ENCODE measurements around the gene MESD.

Gene MESD

GRCh38 chr15:80991421-80991820, 1.8 kb upstream of the MESD start:
- DNase-seq (ENCODE audit: low read depth in 2 of 2): no peak

GRCh38 chr15:80990955-80991354, 1.3 kb upstream of the MESD start:
- DNase-seq (ENCODE audit: low read depth in 2 of 2): no peak

- no peak for DNase-seq (ENCODE audit: low read depth in 2 of 2)
Measured at GRCh38 chr15:80989081-80989517, 520 bp downstream of the MESD start.

DNA sequence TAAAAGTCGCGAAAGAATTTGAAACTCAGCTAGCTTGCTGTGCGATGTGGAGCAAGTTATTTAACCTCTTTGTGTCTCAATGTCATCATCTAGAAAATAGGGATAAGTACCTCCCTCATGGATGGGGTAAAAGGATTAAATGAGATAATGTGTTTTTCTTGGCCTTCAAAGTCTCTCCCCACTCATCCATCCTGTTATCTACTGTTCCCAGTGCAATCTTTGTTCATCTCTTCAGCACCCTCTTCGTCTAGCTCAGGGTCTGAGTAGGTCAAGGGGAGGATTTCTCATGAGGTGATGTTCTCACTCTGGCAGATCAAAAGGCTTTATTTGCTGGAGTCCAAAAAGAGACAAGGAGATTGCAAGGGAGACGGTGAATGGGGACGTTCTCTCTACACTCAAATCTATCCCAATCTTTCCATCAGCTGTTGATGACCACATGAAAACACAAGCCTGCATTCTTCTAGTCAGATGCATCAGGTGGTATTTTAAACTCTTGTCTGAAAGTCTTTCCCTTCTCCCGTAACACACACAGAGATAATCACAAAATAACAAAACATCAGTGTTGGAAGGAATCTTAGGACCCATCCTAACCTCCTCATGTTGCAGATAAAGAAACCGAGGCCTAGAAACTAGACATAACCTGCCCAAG, 1.3 kb downstream of the MESD start:
- no peak for DNase-seq (ENCODE audit: low read depth in 2 of 2)

GRCh38 chr15:80986487-80986886, 3.1 kb downstream of the MESD start:
- DNase-seq (ENCODE audit: low read depth in 2 of 2): no peak

GRCh38 chr15:80985981-80986380, 3.6 kb downstream of the MESD start:
- no peak for DNase-seq (ENCODE audit: low read depth in 2 of 2)

- DNase-seq (ENCODE audit: low read depth in 2 of 2): no peak
Measured at GRCh38 chr15:80984856-80985255, 4.8 kb downstream of the MESD start.

GRCh38 chr15:80982839-80983238, 6.8 kb downstream of the MESD start:
- DNase-seq (ENCODE audit: low read depth in 2 of 2): no peak

- no peak for DNase-seq (ENCODE audit: low read depth in 2 of 2)
Measured at GRCh38 chr15:80982205-80982604, 7.4 kb downstream of the MESD start.

- DNase-seq (ENCODE audit: low read depth in 2 of 2): no peak
Measured at GRCh38 chr15:80979538-80980200, 9.9 kb downstream of the MESD start.

- DNase-seq (ENCODE audit: low read depth in 2 of 2): no peak
Measured at GRCh38 chr15:80978685-80979329, 10.8 kb downstream of the MESD start.

DNA sequence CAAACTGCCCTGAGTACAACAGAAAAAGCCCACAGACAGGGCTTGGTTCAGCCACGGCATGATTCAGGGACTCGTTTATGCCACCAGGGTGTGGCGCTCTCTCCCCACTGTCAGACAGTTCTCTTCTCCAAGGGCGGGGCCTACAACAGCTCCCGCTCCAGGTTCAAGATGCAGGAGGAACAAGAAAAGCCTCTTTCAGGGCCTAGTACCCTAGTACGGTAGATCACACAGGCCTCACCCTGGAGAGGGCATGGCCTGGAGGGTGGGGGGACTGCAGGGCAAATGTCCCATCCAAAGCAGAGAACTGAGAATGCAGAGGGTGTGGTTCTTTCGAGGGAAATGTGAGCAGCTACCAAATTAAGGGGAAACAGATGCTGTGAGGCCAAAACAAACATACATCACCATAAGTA, 12.0 kb downstream of the MESD start:
- DNase-seq (ENCODE audit: low read depth in 2 of 2): no peak

DNA sequence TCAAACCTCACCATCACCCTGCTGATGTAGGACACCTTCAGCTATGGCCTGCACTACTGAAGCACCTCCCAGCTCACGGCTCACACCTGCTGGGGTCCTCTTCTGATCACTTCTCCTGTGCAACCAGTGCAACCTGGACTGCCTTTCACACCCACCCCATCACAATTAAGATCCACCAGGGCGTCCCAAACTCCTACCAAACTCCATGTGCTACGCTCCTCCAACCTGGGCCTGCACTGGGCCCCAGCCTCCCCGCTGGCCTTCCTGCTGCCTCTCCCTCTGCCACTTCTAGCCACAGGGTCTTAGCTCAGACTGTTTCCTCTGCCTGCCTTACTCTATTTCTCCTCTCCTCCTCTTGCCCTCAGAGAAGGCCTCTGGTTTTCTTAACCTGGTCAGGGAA, 12.8 kb downstream of the MESD start:
- DNase-seq (ENCODE audit: low read depth in 2 of 2): no peak

GRCh38 chr15:80974914-80975313, 14.7 kb downstream of the MESD start:
- no peak for DNase-seq (ENCODE audit: low read depth in 2 of 2)

DNA sequence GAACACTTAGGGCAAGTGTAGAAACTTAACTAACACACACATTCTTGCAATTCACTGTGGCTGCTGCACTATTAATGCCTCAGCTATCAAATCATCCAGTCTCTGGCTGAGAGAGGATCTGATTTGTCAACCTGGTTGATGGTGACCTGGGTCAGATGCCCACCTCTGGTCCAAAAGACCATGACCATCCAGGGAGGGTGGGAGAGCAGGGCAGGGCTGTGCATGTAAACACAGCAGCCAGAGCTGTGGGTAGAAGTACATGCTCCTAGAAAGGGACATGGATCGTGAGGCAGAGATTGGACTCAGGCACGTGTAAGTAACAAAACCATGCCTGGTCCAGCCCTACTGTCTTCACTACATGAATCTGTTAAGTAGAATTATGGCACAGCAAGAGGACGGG, 17.3 kb downstream of the MESD start:
- no peak for DNase-seq (ENCODE audit: low read depth in 2 of 2)

DNA sequence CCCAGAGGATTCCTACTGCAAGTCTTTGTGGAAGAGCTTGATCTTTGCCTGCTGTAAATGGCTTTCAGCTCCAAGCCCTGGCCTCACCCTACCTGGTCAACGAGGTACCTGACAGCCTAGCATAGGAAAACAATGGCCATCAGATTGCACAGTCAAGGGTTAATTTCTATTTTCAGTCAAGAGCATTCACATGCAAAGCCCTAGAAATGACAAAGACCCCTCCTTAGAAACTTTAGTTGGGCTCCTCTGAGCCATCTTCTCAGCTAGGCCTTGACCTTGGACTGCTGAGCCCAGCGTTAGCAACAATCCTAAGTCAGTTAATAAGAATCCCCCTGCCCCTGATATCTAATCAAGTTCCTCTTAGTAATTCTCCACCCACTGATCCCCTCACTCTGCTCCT, 18.5 kb downstream of the MESD start:
- DNase-seq (ENCODE audit: low read depth in 2 of 2): no peak

- DNase-seq (ENCODE audit: low read depth in 2 of 2): no peak
Measured at GRCh38 chr15:80970658-80971057, 19.0 kb downstream of the MESD start.

GRCh38 chr15:80970018-80970657, 19.5 kb downstream of the MESD start:
- DNase-seq (ENCODE audit: low read depth in 2 of 2): peak; percentile 42 to 70

DNA sequence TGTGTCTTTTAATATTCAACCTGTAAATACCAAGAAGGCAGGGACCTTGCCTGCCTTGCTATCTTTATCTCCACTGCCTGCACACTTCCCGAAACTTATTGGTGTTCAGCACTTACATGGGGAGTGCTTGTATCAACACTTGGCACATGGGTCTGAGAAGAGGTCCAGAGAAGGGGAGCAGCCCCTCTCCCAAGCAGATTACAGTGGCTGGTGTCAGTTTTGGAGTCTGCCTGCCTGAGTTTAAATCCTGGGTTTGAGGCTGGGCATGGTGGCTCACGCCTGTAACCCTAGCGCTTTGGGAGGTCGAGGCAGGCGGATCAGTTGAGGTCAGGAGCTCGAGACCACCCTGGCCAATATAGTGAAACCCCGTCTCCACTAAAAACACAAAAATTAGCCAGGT, 20.3 kb downstream of the MESD start:
- no peak for DNase-seq (ENCODE audit: low read depth in 2 of 2)

GRCh38 chr15:80967991-80968510, 21.6 kb downstream of the MESD start:
- no peak for DNase-seq (ENCODE audit: low read depth in 2 of 2)

- no peak for DNase-seq (ENCODE audit: low read depth in 2 of 2)
Measured at GRCh38 chr15:80967451-80967850, 22.2 kb downstream of the MESD start.

GRCh38 chr15:80966431-80967197, 23.0 kb downstream of the MESD start:
- DNase-seq (ENCODE audit: low read depth in 2 of 2): no peak
